Measurements from ENCODE around the gene PDILT.

DNA sequence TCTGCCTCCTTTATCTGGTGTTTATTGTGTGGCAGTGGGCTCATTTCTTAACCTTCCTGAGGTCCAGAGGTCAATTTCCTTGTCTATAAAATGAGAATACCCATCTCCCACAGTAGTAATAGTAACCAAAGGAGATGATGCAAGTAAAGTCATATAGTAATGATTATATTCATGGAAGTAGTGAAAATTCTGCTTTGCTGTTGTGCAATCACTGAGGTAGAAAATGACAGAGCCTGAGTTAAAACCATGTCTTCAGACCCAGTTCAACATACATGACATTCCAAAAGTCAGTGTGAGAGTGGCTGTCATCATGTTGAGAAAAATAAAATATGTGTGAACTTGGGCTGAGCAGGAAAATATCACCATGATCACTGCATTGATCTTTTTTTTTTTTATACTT, 51.2 kb downstream of the PDILT start:
- TF ChIP-seq, protein P1, sequence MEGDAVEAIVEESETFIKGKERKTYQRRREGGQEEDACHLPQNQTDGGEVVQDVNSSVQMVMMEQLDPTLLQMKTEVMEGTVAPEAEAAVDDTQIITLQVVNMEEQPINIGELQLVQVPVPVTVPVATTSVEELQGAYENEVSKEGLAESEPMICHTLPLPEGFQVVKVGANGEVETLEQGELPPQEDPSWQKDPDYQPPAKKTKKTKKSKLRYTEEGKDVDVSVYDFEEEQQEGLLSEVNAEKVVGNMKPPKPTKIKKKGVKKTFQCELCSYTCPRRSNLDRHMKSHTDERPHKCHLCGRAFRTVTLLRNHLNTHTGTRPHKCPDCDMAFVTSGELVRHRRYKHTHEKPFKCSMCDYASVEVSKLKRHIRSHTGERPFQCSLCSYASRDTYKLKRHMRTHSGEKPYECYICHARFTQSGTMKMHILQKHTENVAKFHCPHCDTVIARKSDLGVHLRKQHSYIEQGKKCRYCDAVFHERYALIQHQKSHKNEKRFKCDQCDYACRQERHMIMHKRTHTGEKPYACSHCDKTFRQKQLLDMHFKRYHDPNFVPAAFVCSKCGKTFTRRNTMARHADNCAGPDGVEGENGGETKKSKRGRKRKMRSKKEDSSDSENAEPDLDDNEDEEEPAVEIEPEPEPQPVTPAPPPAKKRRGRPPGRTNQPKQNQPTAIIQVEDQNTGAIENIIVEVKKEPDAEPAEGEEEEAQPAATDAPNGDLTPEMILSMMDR (IDR thresholded peaks at IDR 0.05) = no peak
- TF ChIP-seq POLR2A (IDR thresholded peaks at IDR 0.05) = no peak

Measured in lower leg skin (tissue), 3 donors.